IMR-90 (cell line): ENCODE results near the gene AP4B1. TPM values are rescaled to one million over a fixed set of nuclear protein-coding genes. Genes with fewer than 3 reads are reported as not detected.

Experiments
- ATAC-seq: fragments of 200-7000 bp; cut with Tn5 transposase; 2 replicates; pipeline ENCODE4 v1.9.1; 2020; ENCODE audit warnings: low read depth, mild to moderate bottlenecking, moderate library complexity
- BruUV-seq: library from RNA; stranded (reverse); fragments of 400-500 nt; replicated peaks from 2 replicates; lab custom pipeline; 2021; lab: Mats Ljungman, UMichigan
- CTCF ChIA-PET: fragments of 300-600 bp; formaldehyde crosslinking; extraction: SDS; loops from one replicate; lab custom pipeline; 2021; ENCODE audit warnings: antibody characterized with exemption; lab: Yijun Ruan, JAX
- POLR2A ChIA-PET: fragments of 300-600 bp; sonication (Branson Sonifier 250); formaldehyde crosslinking; loops from one replicate; lab custom pipeline; 2022; ENCODE audit warnings: antibody characterized with exemption; ENCODE audit not compliant: unreplicated experiment; lab: Charles Lee
- DNase-seq: peaks from one replicate; pipeline ENCODE4 v3.0.0; 2013
- H2AFZ ChIP-seq: replicated peaks from 2 replicates; pipeline ENCODE3; 2013; ENCODE audit warnings: low read length, mild to moderate bottlenecking; ENCODE audit not compliant: poor library complexity
- H2AK5ac ChIP-seq: 2 replicates; pipeline ENCODE4 v1.6.1; 2013; ENCODE audit warnings: low read depth, low read length, inconsistent platforms
- H2AK9ac ChIP-seq: replicated peaks from 2 replicates; pipeline ENCODE3; 2013; ENCODE audit warnings: mild to moderate bottlenecking, low read depth, low read length, moderate library complexity; ENCODE audit not compliant: poor library complexity
- H2BK120ac ChIP-seq: 2 replicates; pipeline ENCODE4 v1.6.1; 2013; ENCODE audit warnings: low read depth, low read length, inconsistent platforms
- H2BK15ac ChIP-seq: 3 replicates; pipeline ENCODE4 v1.6.1; 2013; ENCODE audit warnings: low read depth, low read length, inconsistent platforms
- H2BK20ac ChIP-seq: 2 replicates; pipeline ENCODE4 v1.6.1; 2013; ENCODE audit warnings: low read depth, mild to moderate bottlenecking, inconsistent platforms, low read length, moderate library complexity
- H2BK5ac ChIP-seq: 2 replicates; pipeline ENCODE4 v1.6.1; 2013; ENCODE audit warnings: mild to moderate bottlenecking, low read depth, low read length, inconsistent platforms; ENCODE audit not compliant: poor library complexity, severe bottlenecking
- H3K14ac ChIP-seq: replicated peaks from 2 replicates; pipeline ENCODE4 v1.6.1; 2013; ENCODE audit warnings: low read depth, low read length, inconsistent platforms
- H3K18ac ChIP-seq: 2 replicates; pipeline ENCODE4 v1.6.1; 2013; ENCODE audit warnings: low read depth, low read length, control low read depth
- H3K23ac ChIP-seq: 2 replicates; pipeline ENCODE4 v1.6.1; 2013; ENCODE audit warnings: low read depth, low read length, inconsistent platforms
- H3K27ac ChIP-seq: 2 replicates; pipeline ENCODE4 v1.5.1; 2013; ENCODE audit warnings: mild to moderate bottlenecking, control low read depth, low read length; ENCODE audit not compliant: insufficient read depth
- H3K27me3 ChIP-seq: 2 replicates; pipeline ENCODE4 v1.6.1; 2013; ENCODE audit warnings: low read length; ENCODE audit not compliant: control insufficient read depth, insufficient read depth
- H3K36me3 ChIP-seq: 2 replicates; pipeline ENCODE4 v1.6.1; 2013; ENCODE audit warnings: low read length, mixed read lengths; ENCODE audit not compliant: control insufficient read depth, insufficient read depth
- H3K4ac ChIP-seq: 2 replicates; pipeline ENCODE4 v1.6.1; 2013; ENCODE audit warnings: low read depth, low read length, inconsistent platforms
- H3K4me1 ChIP-seq: 2 replicates; pipeline ENCODE4 v1.6.1; 2013; ENCODE audit warnings: low read length, mixed read lengths; ENCODE audit not compliant: control insufficient read depth, insufficient read depth
- H3K4me2 ChIP-seq: 2 replicates; pipeline ENCODE4 v1.6.1; 2013; ENCODE audit warnings: low read depth, mild to moderate bottlenecking, control low read depth, low read length, moderate library complexity
- H3K4me3 ChIP-seq: 2 replicates; pipeline ENCODE4 v1.5.1; 2013; ENCODE audit warnings: low read depth, mild to moderate bottlenecking, control low read depth, low read length, moderate library complexity; ENCODE audit not compliant: insufficient read depth
- H3K56ac ChIP-seq: 2 replicates; pipeline ENCODE4 v1.6.1; 2013; ENCODE audit warnings: low read length, inconsistent platforms; ENCODE audit not compliant: insufficient read depth; ENCODE audit errors: extremely low read depth
- H3K79me1 ChIP-seq, 2 experiments: 2 replicates each; pipeline ENCODE4 v1.6.1; 2013; ENCODE audit warnings: low read length in 2 of 2, inconsistent platforms in 1 of 2, low read depth in 1 of 2
- H3K9ac ChIP-seq: 2 replicates; pipeline ENCODE4 v1.6.1; 2013; ENCODE audit warnings: low read depth, low read length, control low read depth
- H3K9me1 ChIP-seq: 2 replicates; pipeline ENCODE4 v1.6.1; 2013; ENCODE audit warnings: low read length, inconsistent platforms; ENCODE audit not compliant: insufficient read depth
- H3K9me3 ChIP-seq: 2 replicates; pipeline ENCODE4 v1.6.1; 2013; ENCODE audit warnings: low read length; ENCODE audit not compliant: control insufficient read depth, insufficient read depth
- H4K20me1 ChIP-seq: 2 replicates; pipeline ENCODE4 v1.6.1; 2013; ENCODE audit warnings: low read length, inconsistent platforms; ENCODE audit not compliant: insufficient read depth
- H4K5ac ChIP-seq: 2 replicates; pipeline ENCODE4 v1.6.1; 2013; ENCODE audit warnings: mild to moderate bottlenecking, low read depth, low read length, control low read depth
- H4K8ac ChIP-seq, 2 experiments: 2 replicates each; pipeline ENCODE4 v1.6.1; 2013; ENCODE audit warnings: low read depth in 2 of 2, low read length in 2 of 2, control low read depth in 1 of 2, inconsistent platforms in 1 of 2
- H4K91ac ChIP-seq: 2 replicates; pipeline ENCODE4 v1.6.1; 2013; ENCODE audit warnings: low read depth, low read length, inconsistent platforms; ENCODE audit not compliant: insufficient read depth
- MAFK ChIP-seq: IDR thresholded peaks from 2 replicates; pipeline ENCODE4 v1.6.1; 2012; ENCODE audit warnings: low read depth, low read length, improper control_type of control experiment
- MAZ ChIP-seq: IDR thresholded peaks from 2 replicates; pipeline ENCODE4 v1.6.1; 2012; ENCODE audit warnings: low read depth, mild to moderate bottlenecking, low read length, improper control_type of control experiment, moderate library complexity, borderline replicate concordance
- NFE2L2 ChIP-seq: fragments of 150-350 bp; IDR thresholded peaks from 2 replicates; pipeline ENCODE4 v1.6.1; 2016; ENCODE audit warnings: low read depth, mild to moderate bottlenecking, low read length
- RFX5 ChIP-seq: IDR thresholded peaks from 2 replicates; pipeline ENCODE4 v1.8.0; 2012; ENCODE audit warnings: low read depth, mild to moderate bottlenecking, low read length, moderate library complexity
- SMC3 ChIP-seq: fragments of 150-350 bp; IDR thresholded peaks from 2 replicates; pipeline ENCODE4 v1.6.1; 2016; ENCODE audit warnings: low read depth, mild to moderate bottlenecking, antibody characterized with exemption, low read length, moderate library complexity
- WGBS, 2 experiments: methylation state at CpG; one replicate each; pipeline versions ENCODE4 v1.1.5 to v1.1.7; 2013; ENCODE audit warnings: missing lambda C conversion rate in 2 of 2; ENCODE audit not compliant: insufficient read length in 1 of 2; ENCODE audit errors: extremely low coverage in 2 of 2; 5-methylcytosine and 5-hydroxymethylcytosine counted together
- dilution Hi-C: fragments of 300-500 bp; cut with HindIII; formaldehyde crosslinking; loops from one replicate; pipeline ENCODE4 v1.14.3; 2018; ENCODE audit warnings: low sequenced_read_pairs; ENCODE audit not compliant: unreplicated experiment
- in situ Hi-C: fragments of 300-500 bp; cut with MboI; formaldehyde crosslinking; loops from 3 replicates; pipeline ENCODE4 v1.14.3; 2019; ENCODE audit warnings: low sequenced_read_pairs, inconsistent platforms, mixed read lengths
- intact Hi-C: fragments of 100-400 bp; cut with micrococcal nuclease; formaldehyde crosslinking; loops from 2 replicates; pipeline ENCODE4 v1.10.0; 2022
- polyA plus RNA-seq, 3 experiments: library from polyadenylated mRNA; depleted of rRNA; stranded (reverse); fragments of >200 nt; gene quantifications; 2 replicates each; pipeline ENCODE4 v1.2.3, GENCODE V29; 2012; ENCODE audit warnings: low replicate concordance in 1 of 3
- total RNA-seq: library from RNA; depleted of rRNA; stranded (reverse); fragments of >200 nt; gene quantifications from 2 replicates; pipeline ENCODE4 v1.2.3, GENCODE V29; 2012
- TF ChIP-seq, protein P1 (sequence below): conservative IDR thresholded peaks from 2 replicates; pipeline ENCODE4 v1.5.1; 2012; ENCODE audit warnings: mild to moderate bottlenecking, low read depth, low read length, improper control_type of control experiment

Gene AP4B1
- total and polyA plus RNA-seq, 2 of the 4 experiments (the other 2 are of a cell fraction), result 15.6 to 18.1 TPM

DNA sequence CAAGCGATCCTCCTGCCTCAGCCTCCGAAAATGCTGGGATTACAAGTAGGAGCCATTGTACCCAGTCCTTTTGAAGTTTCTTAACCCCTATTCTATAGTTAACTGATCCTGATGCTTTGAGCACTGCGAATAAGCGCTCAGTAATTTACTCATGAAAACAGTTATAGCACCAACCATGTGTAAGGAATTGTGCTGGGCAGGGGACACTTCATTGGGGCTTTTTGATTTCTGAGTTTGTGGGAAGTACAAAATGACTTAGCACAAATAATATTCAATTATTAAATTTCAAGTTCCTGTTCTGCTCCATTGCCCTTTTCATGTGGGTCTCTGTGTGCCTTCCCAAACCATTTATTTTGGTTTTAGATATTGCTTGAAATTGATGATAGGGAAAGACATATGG is 18.4 kb upstream of the AP4B1 start:
- Histone ChIP-seq H3K14ac (no peak overlapping the region), H3K27me3 (peaks cover 5% of the 10 kb centered on the region), H2AFZ (no peak overlapping the region), H2BK20ac (no peak overlapping the region), H4K91ac (no peak overlapping the region), H4K8ac (no peak overlapping the region), H3K4me1 (no peaks in the 10 kb centered on the region), H3K9me1 (peaks cover 2% of the 10 kb centered on the region; the same call in 1 of the 2 replicates), H2AK5ac (no peak overlapping the region), H2BK120ac (no peak overlapping the region), H3K56ac (no peak overlapping the region), H2BK5ac (no peak overlapping the region), H4K20me1 (no peaks in the 10 kb centered on the region), H3K4me3 (no peak overlapping the region), H3K18ac (no peak overlapping the region), H3K4me2 (no peak overlapping the region), H3K23ac (no peak overlapping the region), H2BK15ac (no peak overlapping the region), H3K79me1 (no peaks in the 10 kb centered on the region), H3K9me3 (no peaks in the 10 kb centered on the region), H4K5ac (no peak overlapping the region), H3K4ac (no peak overlapping the region), H2AK9ac (no peak overlapping the region), H3K36me3 (no peaks in the 10 kb centered on the region), H3K27ac (no peak overlapping the region), H3K9ac (no peak overlapping the region)
- in situ Hi-C loops (loop anchor here (25.0 kb wide), 1 partner anchor 786 kb away; no protein-coding TSS in a partner anchor), dilution Hi-C loops (no loop called here), intact Hi-C loops (no loop called here)
- WGBS, 2 experiments, result 50% methylated on average over 2 of the region's 4 CpGs; no CpG with 5 or more reads in 1 of the 2 experiments
- ATAC-seq (no peak), DNase-seq (no peak)
- ChIA-PET POLR2A (no interaction called here), CTCF (no interaction called here)
- TF ChIP-seq NFE2L2, result no peak
- TF ChIP-seq RFX5, result no peak
- no peak for TF ChIP-seq MAZ
- TF ChIP-seq SMC3, result no peak
- no peak for TF ChIP-seq MAFK
- TF ChIP-seq, protein P1, sequence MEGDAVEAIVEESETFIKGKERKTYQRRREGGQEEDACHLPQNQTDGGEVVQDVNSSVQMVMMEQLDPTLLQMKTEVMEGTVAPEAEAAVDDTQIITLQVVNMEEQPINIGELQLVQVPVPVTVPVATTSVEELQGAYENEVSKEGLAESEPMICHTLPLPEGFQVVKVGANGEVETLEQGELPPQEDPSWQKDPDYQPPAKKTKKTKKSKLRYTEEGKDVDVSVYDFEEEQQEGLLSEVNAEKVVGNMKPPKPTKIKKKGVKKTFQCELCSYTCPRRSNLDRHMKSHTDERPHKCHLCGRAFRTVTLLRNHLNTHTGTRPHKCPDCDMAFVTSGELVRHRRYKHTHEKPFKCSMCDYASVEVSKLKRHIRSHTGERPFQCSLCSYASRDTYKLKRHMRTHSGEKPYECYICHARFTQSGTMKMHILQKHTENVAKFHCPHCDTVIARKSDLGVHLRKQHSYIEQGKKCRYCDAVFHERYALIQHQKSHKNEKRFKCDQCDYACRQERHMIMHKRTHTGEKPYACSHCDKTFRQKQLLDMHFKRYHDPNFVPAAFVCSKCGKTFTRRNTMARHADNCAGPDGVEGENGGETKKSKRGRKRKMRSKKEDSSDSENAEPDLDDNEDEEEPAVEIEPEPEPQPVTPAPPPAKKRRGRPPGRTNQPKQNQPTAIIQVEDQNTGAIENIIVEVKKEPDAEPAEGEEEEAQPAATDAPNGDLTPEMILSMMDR, result no peak
- no TSS peak for BruUV-seq
